8988T (cell line): ENCODE measurements around the gene HINFP.
A peak's percentile ranks its signal among the peaks of the same experiment; 100 is the strongest.

Experiments used
- DNase-seq: peaks from one replicate; pipeline ENCODE4 v3.0.0; 2011

Gene HINFP, protein sequence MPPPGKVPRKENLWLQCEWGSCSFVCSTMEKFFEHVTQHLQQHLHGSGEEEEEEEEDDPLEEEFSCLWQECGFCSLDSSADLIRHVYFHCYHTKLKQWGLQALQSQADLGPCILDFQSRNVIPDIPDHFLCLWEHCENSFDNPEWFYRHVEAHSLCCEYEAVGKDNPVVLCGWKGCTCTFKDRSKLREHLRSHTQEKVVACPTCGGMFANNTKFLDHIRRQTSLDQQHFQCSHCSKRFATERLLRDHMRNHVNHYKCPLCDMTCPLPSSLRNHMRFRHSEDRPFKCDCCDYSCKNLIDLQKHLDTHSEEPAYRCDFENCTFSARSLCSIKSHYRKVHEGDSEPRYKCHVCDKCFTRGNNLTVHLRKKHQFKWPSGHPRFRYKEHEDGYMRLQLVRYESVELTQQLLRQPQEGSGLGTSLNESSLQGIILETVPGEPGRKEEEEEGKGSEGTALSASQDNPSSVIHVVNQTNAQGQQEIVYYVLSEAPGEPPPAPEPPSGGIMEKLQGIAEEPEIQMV

DNA sequence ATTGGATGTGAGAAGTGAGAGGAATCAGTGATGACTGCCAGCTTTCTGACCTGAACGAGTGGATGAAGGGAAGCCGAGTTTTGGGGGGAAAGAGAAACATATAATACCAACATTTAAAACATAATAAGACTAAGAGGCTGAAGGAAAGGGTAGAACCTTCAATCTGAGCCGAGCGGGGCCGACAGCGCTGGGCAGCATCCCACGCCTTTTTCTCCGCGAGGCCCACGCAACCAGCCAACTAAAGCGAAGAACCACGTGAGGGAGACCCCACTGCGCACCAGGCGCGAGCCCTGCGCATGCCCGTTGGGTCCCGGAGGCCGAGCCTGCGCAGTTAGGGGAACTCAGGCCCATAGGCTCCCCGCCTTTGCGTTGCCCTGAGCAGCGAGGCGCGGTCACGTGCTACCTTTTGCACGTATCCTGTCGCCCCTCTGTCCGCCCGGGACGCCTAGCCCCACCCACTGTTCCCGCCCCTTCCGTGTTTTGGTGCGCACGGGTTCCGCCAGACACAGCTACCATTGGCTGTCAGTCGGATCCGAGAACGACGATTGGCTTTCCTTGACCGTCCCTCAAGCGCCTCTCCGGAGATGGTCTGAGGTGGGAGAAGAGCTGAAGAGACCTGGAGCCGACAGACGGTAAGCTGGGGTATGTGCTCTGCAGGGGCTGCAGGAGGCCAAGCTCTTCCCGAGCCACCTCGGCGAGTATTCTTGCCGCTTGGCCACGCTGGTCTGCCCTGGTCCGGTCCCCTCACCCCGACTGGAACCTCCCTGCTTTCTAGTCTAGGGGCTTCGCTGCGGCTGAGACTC is at the start of gene HINFP:
TSS of gene HINFP (plus strand) at position 573 of the 803 bp plus-strand sequence. CDS start 5,365 bp downstream, outside the sequence.
- DNase-seq: peak; percentile 97

DNA sequence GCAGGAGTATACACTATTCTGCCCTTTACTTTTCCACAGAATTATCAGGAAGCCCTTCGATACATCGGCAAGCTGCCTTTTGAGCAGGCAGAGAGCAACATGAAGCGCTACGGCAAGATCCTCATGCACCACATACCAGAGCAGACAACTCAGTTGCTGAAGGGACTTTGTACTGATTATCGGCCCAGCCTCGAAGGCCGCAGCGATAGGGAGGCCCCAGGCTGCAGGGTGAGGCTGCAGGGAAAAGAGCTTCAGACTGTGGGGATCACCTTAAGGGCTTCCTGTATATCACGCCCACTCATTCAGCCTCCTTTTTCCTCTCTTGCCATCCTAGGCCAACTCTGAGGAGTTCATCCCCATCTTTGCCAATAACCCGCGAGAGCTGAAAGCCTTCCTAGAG is 43.5 kb upstream of the HINFP start:
- no peak for DNase-seq

DNA sequence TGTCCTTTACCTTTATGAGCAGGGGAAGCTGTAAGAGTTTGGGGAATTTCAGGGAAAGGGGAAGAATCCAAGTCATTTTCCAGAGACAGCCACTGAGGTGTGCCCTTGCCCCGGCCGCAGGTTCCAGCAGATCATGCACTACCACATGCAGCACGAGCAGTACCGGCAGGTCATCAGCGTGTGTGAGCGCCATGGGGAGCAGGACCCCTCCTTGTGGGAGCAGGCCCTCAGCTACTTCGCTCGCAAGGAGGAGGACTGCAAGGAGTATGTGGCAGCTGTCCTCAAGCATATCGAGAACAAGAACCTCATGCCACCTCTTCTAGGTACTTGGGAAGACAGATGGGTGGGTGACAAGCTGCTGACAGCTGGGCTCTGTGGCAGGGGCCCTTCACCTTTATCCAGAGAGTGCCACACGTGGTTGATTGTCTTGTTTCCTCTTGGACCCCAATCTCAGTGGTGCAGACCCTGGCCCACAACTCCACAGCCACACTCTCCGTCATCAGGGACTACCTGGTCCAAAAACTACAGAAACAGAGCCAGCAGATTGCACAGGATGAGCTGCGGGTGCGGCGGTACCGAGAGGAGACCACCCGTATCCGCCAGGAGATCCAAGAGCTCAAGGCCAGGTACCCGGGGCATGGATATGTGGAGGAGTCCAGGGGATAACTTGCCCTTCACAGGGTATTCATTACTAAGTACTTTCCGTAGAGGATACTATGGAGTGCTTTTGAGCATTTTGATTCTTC is 42.5 kb upstream of the HINFP start:
- DNase-seq: no peak

DNA sequence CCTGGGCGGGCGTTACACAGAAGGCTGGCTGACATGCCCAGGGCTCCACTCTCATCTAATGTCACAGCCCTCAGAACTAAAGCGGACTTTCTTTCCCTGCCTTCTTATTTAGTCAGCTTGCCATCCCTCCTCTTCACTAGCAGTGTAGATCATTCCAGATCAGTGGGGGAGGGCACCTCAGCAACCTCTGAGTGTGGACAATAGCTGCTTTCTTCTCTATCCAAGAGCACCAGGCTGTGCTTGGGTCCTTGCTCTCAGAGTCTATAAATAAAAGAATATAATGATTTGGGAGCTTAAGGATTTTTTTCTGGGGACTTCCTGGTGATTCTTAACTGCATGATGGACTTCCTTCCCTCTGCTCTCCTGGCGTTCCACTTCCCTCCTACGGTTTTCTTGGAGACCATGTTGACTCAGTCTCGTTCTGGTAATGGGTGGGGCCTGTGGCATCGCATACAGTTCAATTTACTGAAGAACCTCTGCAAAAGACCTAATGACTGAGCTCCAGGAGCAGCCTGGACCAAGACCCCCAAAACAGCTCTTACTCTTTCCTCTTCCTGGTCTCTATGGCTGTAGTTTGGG is 39.6 kb upstream of the HINFP start:
- no peak for DNase-seq

DNA sequence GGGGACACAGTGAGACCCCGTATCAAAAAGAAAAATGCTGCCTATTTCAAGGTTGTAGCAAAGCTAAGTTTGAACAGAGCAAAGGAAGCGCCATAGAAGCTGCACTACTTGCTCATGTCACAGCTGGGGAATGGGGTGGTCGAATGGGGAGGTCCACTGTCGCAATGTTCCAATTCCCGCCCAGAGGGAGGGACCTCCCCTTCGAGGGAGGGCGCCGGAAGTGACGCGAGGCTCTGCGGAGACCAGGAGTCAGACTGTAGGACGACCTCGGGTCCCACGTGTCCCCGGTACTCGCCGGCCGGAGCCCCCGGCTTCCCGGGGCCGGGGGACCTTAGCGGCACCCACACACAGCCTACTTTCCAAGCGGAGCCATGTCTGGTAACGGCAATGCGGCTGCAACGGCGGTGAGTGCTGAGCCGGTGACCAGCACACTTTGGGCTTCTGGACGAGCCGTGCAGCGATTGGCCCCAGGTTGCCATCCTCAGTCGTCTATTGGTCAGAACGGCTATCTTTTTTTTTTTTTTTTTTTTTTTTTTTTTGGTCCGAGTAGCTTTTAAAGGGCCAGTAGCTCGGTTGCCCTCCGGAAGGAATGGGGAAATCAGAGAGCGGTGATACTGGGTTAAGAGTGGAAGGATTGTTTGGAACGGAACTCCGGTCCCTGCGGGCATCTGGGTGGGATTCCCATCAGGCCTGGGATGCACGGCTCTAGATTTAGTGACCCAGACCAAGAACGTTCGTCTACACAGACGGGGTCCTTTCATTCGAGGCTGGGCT is 36.5 kb upstream of the HINFP start, which contains the start of gene HMBS:
TSS of gene HMBS (plus strand) at position 219 of the 774 bp plus-strand sequence. CDS start at position 372, 153 bp downstream.
- DNase-seq: peak; percentile 81

DNA sequence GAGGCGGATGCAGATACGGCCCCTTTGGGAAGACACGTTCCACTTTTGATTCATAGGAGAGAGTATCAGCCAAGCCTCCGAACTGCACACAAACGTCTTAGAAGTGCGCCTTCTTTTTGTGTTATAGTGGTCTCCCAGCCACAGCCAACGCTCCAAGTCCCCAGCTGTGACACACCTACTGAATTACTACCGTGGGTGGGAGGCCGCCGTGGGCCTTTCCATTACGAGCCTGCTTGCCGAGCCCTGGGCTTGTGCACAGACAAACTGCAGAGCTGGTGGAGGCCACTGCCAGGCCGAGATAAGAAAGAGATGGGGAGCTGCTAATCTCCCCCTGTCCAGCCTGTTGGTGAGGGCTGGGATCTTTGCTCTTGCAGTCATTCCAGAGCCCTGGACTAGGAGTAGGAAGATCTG is 35.9 kb upstream of the HINFP start:
- no peak for DNase-seq

DNA sequence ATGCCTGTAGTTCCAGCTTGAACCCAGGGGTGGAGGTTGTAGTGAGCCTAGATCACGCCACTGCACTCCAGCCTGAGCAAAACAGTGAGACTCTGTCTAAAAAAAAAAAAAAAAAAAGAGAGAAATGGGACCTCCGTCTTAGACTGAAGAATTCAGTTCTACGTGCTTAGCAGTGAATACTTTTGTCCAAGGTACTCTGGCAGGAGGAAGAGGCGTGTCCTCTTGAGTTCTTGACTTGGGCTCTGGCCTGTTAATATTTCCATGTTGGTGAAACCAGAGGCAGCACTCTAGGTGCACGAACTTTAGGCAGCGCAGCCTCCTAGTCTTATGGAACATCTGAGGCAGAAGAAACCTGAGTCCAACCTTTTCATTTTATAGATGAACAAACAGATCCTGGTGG is 34.3 kb upstream of the HINFP start:
- no peak for DNase-seq

DNA sequence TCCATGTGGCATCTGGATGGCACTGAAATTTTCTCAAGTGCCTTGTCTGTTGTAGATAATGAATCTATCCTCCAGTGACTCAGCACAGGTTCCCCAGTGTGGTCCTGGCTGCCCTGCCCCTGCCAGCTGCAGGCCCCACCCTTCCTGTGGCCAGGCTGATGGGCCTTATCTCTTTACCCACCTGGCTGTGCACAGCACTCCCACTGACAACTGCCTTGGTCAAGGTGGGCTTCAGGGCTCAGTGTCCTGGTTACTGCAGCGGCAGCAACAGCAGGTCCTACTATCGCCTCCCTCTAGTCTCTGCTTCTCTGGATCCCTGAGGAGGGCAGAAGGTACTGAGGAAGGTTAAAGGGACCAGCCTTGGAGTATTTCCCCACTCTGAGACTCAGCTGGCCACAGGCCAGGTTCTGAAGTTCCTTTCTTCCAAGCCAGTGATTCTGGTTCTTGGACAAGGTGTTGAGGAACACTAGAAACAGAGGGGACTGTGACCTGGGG is 33.6 kb upstream of the HINFP start:
- no peak for DNase-seq

DNA sequence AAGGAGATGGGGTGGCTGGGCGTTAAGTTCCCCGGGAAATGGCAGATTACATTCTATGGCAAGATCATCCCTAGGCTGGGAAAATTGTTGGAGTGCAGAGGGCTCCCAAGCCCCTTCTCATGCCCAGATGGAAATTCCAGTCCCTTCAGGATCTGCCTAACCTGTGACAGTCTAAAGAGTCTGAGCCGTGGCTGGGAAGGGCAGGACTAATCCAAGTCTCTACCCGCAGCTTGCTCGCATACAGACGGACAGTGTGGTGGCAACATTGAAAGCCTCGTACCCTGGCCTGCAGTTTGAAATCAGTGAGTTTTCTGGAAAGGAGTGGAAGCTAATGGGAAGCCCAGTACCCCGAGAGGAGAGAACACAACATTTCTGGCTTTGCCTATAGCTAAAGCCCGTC is 33.0 kb upstream of the HINFP start:
- DNase-seq: no peak

DNA sequence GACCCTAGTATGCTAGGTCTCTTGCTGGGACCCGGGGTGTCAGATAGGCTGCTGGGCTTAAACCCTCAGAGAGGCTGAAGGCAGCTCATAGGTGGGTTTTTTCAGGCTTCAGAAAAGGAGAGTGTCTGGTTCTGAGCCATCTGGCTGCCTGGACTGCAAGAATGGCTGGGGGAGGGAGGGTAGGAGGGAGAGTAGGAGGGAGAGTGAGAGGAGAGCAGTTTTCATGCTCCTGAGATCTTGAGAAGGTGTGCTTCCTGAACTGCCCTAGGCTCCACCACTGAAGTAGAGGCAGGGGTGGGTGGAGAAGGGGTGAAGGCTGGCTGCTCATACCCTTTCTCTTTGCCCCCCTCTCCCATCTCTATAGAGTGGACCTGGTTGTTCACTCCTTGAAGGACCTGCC is 32.1 kb upstream of the HINFP start:
- no peak for DNase-seq

DNA sequence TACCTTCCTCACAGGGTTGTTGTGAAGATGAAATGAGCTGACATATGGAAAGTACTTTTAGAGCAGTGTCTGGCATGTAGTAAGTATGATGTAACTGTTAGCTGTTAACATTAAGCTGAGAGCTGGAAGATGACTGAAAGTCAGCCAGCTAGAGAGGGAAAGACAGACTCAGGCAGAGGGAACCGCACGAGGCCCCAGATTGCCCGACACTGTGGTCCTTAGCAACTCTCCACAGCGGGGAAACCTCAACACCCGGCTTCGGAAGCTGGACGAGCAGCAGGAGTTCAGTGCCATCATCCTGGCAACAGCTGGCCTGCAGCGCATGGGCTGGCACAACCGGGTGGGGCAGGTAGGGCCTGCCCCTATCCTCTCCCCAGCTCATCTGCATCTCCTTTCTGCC is 30.2 kb upstream of the HINFP start:
- peak; percentile 64 for DNase-seq

DNA sequence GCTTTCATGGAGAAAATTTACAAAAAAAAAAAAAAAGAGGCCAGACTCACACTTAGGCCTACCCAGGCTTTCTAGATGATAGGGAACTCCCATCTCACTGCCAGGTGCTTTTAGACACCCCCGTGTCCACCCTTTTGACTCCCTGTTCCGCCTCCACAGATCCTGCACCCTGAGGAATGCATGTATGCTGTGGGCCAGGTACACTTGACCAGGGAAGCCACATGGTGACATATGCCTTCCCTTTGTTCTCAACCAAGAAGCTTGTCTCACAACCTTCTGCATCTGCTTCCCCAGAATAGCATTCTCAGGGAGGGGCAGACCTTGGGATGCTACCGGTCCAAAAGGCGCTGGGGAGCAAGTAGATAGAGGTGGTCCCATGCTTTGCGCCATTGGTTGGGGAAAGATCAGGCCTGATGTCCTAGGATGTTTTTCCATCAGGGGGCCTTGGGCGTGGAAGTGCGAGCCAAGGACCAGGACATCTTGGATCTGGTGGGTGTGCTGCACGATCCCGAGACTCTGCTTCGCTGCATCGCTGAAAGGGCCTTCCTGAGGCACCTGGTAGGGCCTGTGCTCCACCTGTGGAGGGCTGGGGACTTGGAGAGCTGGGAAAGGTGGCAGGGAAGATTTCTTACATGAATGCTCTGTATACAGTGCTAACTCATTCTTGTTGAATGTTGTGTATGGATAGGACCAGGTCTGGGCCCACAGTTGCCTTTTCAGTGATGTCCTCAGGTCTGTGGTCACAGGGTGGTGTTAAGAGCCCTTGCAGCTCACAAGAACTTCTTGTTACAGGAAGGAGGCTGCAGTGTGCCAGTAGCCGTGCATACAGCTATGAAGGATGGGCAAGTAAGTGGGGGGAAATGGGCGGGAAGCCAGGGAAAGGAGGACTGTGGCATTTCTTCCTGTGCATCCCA is 29.2 kb upstream of the HINFP start:
- DNase-seq: no peak

DNA sequence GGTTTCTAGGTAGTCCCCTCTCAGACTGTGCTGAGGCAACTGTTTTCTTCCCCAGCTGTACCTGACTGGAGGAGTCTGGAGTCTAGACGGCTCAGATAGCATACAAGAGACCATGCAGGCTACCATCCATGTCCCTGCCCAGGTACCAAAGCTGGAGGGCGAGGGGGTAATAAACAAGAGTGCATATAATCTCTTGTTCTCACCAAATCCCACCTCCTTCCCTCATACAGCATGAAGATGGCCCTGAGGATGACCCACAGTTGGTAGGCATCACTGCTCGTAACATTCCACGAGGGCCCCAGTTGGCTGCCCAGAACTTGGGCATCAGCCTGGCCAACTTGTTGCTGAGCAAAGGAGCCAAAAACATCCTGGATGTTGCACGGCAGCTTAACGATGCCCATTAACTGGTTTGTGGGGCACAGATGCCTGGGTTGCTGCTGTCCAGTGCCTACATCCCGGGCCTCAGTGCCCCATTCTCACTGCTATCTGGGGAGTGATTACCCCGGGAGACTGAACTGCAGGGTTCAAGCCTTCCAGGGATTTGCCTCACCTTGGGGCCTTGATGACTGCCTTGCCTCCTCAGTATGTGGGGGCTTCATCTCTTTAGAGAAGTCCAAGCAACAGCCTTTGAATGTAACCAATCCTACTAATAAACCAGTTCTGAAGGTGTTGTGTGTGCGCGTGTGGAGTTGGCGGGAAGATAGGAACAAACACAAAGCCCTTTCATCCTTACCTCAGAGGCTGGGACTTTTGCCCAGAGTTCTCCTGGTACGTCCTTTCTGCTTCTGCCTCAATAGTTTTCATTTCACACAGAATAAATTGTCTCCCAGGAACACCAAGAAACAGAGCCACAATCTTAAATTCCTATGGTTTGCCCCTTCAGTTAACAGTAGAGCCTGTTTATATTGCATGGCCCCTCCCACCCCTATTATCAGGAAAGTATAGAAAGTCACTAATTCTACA is 28.2 kb upstream of the HINFP start:
- DNase-seq: no peak

DNA sequence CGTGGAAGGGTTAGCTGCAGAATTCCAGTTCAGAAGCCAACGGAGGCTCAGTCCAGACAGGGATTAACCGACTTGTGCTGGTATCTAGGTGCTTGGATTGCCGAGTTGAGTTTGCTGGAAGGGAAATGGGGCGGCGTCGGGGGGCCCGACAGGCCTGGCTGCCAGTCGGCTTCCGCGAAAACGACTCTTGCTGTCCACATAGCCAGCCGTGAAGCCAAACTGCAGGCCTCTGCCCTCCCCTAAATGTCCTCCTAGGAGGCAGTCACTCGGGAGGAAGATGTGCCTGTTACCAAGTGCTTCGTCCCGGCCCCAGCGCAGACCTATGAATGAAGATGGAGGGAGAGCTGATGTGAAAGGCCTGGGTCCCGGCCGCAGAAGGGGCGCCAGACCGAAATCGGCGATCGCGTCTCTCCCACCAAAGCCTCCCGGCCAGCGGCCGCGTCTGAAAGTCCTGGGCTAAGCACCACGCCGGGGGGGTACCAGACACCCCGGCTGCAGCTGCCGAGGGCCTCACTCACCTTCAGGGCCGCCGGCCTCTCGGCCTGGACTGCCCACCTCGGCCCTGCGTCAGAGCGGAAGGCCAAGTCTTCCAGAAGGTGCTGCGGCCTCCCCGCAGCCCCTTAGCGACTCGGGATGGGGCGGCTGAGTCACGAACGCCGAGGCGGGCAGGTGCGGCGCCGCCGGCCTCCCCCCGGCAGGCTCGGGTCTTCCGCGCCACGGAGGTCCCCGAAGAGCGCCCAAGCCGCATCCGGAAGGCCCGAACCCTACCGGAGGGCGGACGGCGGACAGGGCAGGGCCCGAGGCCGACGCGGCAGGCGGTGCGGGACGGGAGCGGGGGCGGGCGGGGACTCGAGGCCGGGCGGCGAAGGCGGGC is 27.2 kb upstream of the HINFP start:
- DNase-seq: no peak

DNA sequence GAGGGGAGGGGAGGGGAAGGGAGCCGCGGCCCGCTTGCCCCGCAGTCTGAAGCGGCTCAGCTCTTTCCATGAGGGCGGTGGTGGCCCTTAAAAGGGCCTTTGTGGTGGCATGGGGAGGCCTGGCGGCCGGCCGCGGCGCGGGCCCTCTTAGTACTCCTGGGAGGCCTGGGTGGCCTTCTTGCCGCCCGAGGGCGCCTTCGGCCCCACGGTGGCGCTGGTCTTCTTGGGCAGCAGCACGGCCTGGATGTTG is 26.6 kb upstream of the HINFP start:
- no peak for DNase-seq

DNA sequence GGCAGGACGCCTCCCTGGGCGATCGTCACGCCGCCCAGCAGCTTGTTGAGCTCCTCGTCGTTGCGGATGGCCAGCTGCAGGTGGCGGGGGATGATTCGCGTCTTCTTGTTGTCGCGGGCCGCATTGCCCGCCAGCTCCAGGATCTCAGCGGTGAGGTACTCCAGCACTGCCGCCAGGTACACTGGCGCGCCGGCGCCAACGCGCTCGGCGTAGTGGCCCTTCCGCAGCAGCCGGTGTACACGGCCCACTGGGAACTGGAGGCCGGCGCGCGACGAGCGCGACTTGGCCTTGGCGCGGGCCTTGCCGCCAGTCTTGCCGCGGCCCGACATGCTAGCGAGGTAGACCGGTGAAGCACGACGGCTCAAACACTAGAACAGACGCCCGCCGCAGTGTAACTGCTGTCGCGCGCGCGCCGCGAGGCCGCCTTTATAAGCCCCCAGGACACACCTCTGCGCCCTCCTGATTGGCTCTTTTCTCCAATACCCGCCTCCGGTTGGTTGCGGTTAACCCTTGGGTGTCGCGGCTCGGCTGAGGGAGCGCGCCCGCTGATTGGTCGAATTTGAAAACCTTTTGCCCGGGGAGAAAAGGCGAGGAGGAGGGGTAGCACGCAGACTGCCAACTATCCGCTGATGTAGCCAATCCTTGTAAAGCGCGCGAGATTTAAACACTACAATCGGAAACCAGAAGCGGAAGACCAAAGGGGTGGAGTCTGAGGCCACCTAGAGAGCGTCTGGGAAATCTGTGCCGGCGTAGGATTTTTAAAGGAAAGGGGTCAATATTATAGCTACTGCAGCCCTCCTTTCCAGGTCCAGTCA is 26.1 kb upstream of the HINFP start:
- peak; percentile 94 for DNase-seq

DNA sequence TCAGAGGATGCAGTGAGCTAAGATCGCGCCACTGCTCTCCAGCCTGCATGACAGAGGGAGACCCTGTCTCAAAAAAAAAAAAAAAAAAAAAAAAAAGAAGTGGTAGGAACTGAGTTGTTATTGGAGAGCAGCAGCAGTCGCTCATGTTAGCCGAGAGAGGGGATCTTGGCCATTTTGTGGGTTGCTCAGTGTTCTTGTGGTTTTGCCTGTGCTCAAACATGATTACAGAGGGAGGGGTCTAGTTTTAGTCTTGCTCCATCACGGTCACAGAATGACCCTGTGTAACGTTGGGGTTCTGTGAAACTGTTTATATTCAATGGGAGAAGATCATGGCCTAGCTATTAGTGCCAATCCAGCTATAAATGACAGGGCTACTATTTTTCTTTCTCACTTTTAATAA is 21.7 kb upstream of the HINFP start:
- DNase-seq: no peak
